ENCODE data around the gene DYNAP.

The DYNAP gene

DNA sequence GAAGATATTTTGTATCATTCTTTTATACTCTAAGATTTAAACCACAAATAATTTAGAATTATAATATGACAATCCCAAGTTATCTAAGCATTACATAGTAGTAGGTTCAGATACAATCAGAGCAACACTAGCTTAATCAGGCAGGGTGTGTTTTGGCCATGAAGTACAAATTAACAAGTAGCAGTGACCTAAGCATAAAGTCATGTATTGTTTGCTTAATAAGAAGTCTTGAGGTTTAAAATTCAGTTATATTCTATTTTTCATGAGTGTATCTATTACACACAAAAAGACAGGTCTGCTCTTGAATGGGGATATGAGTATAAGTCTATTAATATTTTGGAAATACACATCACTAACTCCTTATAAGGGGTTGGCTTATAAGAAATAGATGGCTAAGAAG lies 39.9 kb downstream of the DYNAP start:
- Histone ChIP-seq H3K79me2 (ENCODE audit: control insufficient read depth, insufficient read depth, low read length, unreplicated experiment) (no peaks in the 10 kb centered on the region), H2AFZ (ENCODE audit: low read length, unreplicated experiment) (no peak overlapping the region), H3K27ac (ENCODE audit: low read depth, low read length) (no peak overlapping the region), H3K27me3 (ENCODE audit: insufficient read depth, low read length) (peaks cover under 1% of the 10 kb centered on the region; the same call in 1 of the 2 replicates), H3K4me3 (ENCODE audit: low read depth, low read length) (no peak overlapping the region), H3K4me1 (ENCODE audit: control insufficient read depth, insufficient read depth, low read length, unreplicated experiment) (no peaks in the 10 kb centered on the region), H3K36me3 (ENCODE audit: insufficient read depth, low read length) (no peaks in the 10 kb centered on the region)

DNA sequence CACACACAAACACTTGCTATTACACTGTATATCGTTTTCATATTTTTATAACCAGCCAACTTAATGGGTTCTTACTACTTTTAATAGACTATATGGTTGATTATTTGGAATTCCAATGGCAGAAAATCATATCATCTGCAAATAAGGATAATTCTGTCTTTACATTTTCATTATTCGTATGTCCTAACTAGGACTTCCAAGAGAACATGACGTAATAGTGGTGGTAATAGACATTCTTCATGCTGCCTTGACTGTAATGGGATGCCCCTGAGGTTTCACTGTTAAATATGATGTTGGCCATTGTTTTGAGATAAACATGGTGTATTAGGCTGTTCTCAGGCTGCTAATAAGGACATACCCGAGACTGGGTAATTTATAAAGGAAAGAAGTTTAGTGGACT lies 45.2 kb downstream of the DYNAP start:
- Histone ChIP-seq H3K4me3 (ENCODE audit: low read depth, low read length) (no peak overlapping the region), H3K79me2 (ENCODE audit: control insufficient read depth, insufficient read depth, low read length, unreplicated experiment) (no peaks in the 10 kb centered on the region), H3K27me3 (ENCODE audit: insufficient read depth, low read length) (peaks cover 40% of the 10 kb centered on the region), H2AFZ (ENCODE audit: low read length, unreplicated experiment) (no peak overlapping the region), H3K4me1 (ENCODE audit: control insufficient read depth, insufficient read depth, low read length, unreplicated experiment) (no peaks in the 10 kb centered on the region), H3K27ac (ENCODE audit: low read depth, low read length) (no peak overlapping the region), H3K36me3 (ENCODE audit: insufficient read depth, low read length) (no peaks in the 10 kb centered on the region)

DNA sequence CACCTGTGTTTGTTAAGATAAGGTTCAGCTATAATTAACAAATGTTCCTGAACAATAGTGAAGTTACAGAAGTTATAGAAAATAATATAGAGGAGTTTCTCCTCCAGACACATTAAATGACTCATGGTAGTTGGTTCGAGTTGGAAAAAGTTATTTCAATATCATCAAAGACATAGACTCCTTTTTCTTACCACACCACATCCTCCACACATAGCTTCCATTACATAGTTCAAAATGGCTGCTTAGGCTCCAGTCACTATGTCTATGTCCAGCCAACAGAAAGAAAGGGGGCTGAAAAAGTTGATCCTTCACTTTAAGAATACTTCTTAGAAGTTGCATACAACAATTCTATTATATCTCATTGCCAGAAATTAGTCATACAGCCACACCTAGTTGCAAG lies 50.7 kb downstream of the DYNAP start:
- H3K27me3 ChIP-seq (ENCODE audit: insufficient read depth, low read length) = peaks cover 76% of the 10 kb centered on the region
- no peak overlapping the region for H2AFZ ChIP-seq (ENCODE audit: low read length, unreplicated experiment)
- H3K4me3 ChIP-seq (ENCODE audit: low read depth, low read length) = no peak overlapping the region
- H3K27ac ChIP-seq (ENCODE audit: low read depth, low read length) = no peak overlapping the region
- no peaks in the 10 kb centered on the region for H3K79me2 ChIP-seq (ENCODE audit: control insufficient read depth, insufficient read depth, low read length, unreplicated experiment)
- H3K36me3 ChIP-seq (ENCODE audit: insufficient read depth, low read length) = no peaks in the 10 kb centered on the region
- no peaks in the 10 kb centered on the region for H3K4me1 ChIP-seq (ENCODE audit: control insufficient read depth, insufficient read depth, low read length, unreplicated experiment)

DNA sequence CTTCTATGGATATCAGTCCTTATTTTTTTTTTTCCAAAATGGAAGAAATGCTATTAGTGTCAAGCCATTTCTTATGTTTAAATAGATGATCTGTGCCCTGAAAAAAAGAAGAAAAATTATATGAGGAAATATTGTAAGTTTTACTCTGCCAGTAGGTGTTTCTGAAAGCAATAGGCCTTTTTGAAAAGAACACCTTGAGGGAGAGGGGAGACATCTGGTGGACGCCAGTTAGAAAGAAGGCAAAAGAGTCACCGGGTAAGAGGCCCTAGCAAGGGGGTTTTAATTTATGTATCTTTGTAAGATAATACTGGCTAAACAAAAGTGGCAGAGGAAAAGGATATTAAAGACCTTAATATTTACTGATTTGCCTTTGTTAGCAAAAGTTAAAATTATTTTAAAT lies 56.1 kb downstream of the DYNAP start:
- Histone ChIP-seq H3K79me2 (ENCODE audit: control insufficient read depth, insufficient read depth, low read length, unreplicated experiment) (no peaks in the 10 kb centered on the region), H3K27me3 (ENCODE audit: insufficient read depth, low read length) (peaks cover 32% of the 10 kb centered on the region)

More for the DNA sequence above, 56.1 kb downstream of the DYNAP start:
- H3K27ac ChIP-seq (ENCODE audit: low read depth, low read length) = no peak overlapping the region
- no peak overlapping the region for H3K4me3 ChIP-seq (ENCODE audit: low read depth, low read length)
- no peaks in the 10 kb centered on the region for H3K4me1 ChIP-seq (ENCODE audit: control insufficient read depth, insufficient read depth, low read length, unreplicated experiment)
- H3K36me3 ChIP-seq (ENCODE audit: insufficient read depth, low read length) = no peaks in the 10 kb centered on the region
- H2AFZ ChIP-seq (ENCODE audit: low read length, unreplicated experiment) = no peak overlapping the region
